IMR-90 (cell line): ENCODE measurements around the gene APCDD1L. TPM values are rescaled to one million over a fixed set of nuclear protein-coding genes. Genes with fewer than 3 reads are reported as not detected.

Source experiments
- ATAC-seq: fragments of 200-7000 bp; cut with Tn5 transposase; 2 replicates; pipeline ENCODE4 v1.9.1; 2020; ENCODE audit warnings: low read depth, mild to moderate bottlenecking, moderate library complexity
- BruUV-seq: library from RNA; stranded (reverse); fragments of 400-500 nt; replicated peaks from 2 replicates; lab custom pipeline; 2021; lab: Mats Ljungman, UMichigan
- CTCF ChIA-PET: fragments of 300-600 bp; formaldehyde crosslinking; extraction: SDS; loops from one replicate; lab custom pipeline; 2021; ENCODE audit warnings: antibody characterized with exemption; lab: Yijun Ruan, JAX
- POLR2A ChIA-PET: fragments of 300-600 bp; sonication (Branson Sonifier 250); formaldehyde crosslinking; loops from one replicate; lab custom pipeline; 2022; ENCODE audit warnings: antibody characterized with exemption; ENCODE audit not compliant: unreplicated experiment; lab: Charles Lee
- DNase-seq: peaks from one replicate; pipeline ENCODE4 v3.0.0; 2013
- H2AFZ ChIP-seq: replicated peaks from 2 replicates; pipeline ENCODE3; 2013; ENCODE audit warnings: low read length, mild to moderate bottlenecking; ENCODE audit not compliant: poor library complexity
- H2AK5ac ChIP-seq: 2 replicates; pipeline ENCODE4 v1.6.1; 2013; ENCODE audit warnings: low read depth, low read length, inconsistent platforms
- H2AK9ac ChIP-seq: replicated peaks from 2 replicates; pipeline ENCODE3; 2013; ENCODE audit warnings: mild to moderate bottlenecking, low read depth, low read length, moderate library complexity; ENCODE audit not compliant: poor library complexity
- H2BK120ac ChIP-seq: 2 replicates; pipeline ENCODE4 v1.6.1; 2013; ENCODE audit warnings: low read depth, low read length, inconsistent platforms
- H2BK15ac ChIP-seq: 3 replicates; pipeline ENCODE4 v1.6.1; 2013; ENCODE audit warnings: low read depth, low read length, inconsistent platforms
- H2BK20ac ChIP-seq: 2 replicates; pipeline ENCODE4 v1.6.1; 2013; ENCODE audit warnings: low read depth, mild to moderate bottlenecking, inconsistent platforms, low read length, moderate library complexity
- H2BK5ac ChIP-seq: 2 replicates; pipeline ENCODE4 v1.6.1; 2013; ENCODE audit warnings: mild to moderate bottlenecking, low read depth, low read length, inconsistent platforms; ENCODE audit not compliant: poor library complexity, severe bottlenecking
- H3K14ac ChIP-seq: replicated peaks from 2 replicates; pipeline ENCODE4 v1.6.1; 2013; ENCODE audit warnings: low read depth, low read length, inconsistent platforms
- H3K18ac ChIP-seq: 2 replicates; pipeline ENCODE4 v1.6.1; 2013; ENCODE audit warnings: low read depth, low read length, control low read depth
- H3K23ac ChIP-seq: 2 replicates; pipeline ENCODE4 v1.6.1; 2013; ENCODE audit warnings: low read depth, low read length, inconsistent platforms
- H3K27ac ChIP-seq: 2 replicates; pipeline ENCODE4 v1.5.1; 2013; ENCODE audit warnings: mild to moderate bottlenecking, control low read depth, low read length; ENCODE audit not compliant: insufficient read depth
- H3K27me3 ChIP-seq: 2 replicates; pipeline ENCODE4 v1.6.1; 2013; ENCODE audit warnings: low read length; ENCODE audit not compliant: control insufficient read depth, insufficient read depth
- H3K36me3 ChIP-seq: 2 replicates; pipeline ENCODE4 v1.6.1; 2013; ENCODE audit warnings: low read length, mixed read lengths; ENCODE audit not compliant: control insufficient read depth, insufficient read depth
- H3K4ac ChIP-seq: 2 replicates; pipeline ENCODE4 v1.6.1; 2013; ENCODE audit warnings: low read depth, low read length, inconsistent platforms
- H3K4me1 ChIP-seq: 2 replicates; pipeline ENCODE4 v1.6.1; 2013; ENCODE audit warnings: low read length, mixed read lengths; ENCODE audit not compliant: control insufficient read depth, insufficient read depth
- H3K4me2 ChIP-seq: 2 replicates; pipeline ENCODE4 v1.6.1; 2013; ENCODE audit warnings: low read depth, mild to moderate bottlenecking, control low read depth, low read length, moderate library complexity
- H3K4me3 ChIP-seq: 2 replicates; pipeline ENCODE4 v1.5.1; 2013; ENCODE audit warnings: low read depth, mild to moderate bottlenecking, control low read depth, low read length, moderate library complexity; ENCODE audit not compliant: insufficient read depth
- H3K56ac ChIP-seq: 2 replicates; pipeline ENCODE4 v1.6.1; 2013; ENCODE audit warnings: low read length, inconsistent platforms; ENCODE audit not compliant: insufficient read depth; ENCODE audit errors: extremely low read depth
- H3K79me1 ChIP-seq, 2 experiments: 2 replicates each; pipeline ENCODE4 v1.6.1; 2013; ENCODE audit warnings: low read length in 2 of 2, inconsistent platforms in 1 of 2, low read depth in 1 of 2
- H3K9ac ChIP-seq: 2 replicates; pipeline ENCODE4 v1.6.1; 2013; ENCODE audit warnings: low read depth, low read length, control low read depth
- H3K9me1 ChIP-seq: 2 replicates; pipeline ENCODE4 v1.6.1; 2013; ENCODE audit warnings: low read length, inconsistent platforms; ENCODE audit not compliant: insufficient read depth
- H3K9me3 ChIP-seq: 2 replicates; pipeline ENCODE4 v1.6.1; 2013; ENCODE audit warnings: low read length; ENCODE audit not compliant: control insufficient read depth, insufficient read depth
- H4K20me1 ChIP-seq: 2 replicates; pipeline ENCODE4 v1.6.1; 2013; ENCODE audit warnings: low read length, inconsistent platforms; ENCODE audit not compliant: insufficient read depth
- H4K5ac ChIP-seq: 2 replicates; pipeline ENCODE4 v1.6.1; 2013; ENCODE audit warnings: mild to moderate bottlenecking, low read depth, low read length, control low read depth
- H4K8ac ChIP-seq, 2 experiments: 2 replicates each; pipeline ENCODE4 v1.6.1; 2013; ENCODE audit warnings: low read depth in 2 of 2, low read length in 2 of 2, control low read depth in 1 of 2, inconsistent platforms in 1 of 2
- H4K91ac ChIP-seq: 2 replicates; pipeline ENCODE4 v1.6.1; 2013; ENCODE audit warnings: low read depth, low read length, inconsistent platforms; ENCODE audit not compliant: insufficient read depth
- BHLHE40 ChIP-seq: fragments of 150-350 bp; IDR thresholded peaks from 2 replicates; pipeline ENCODE4 v1.6.1; 2016; ENCODE audit warnings: mild to moderate bottlenecking, low read depth, low read length
- CEBPB ChIP-seq: IDR thresholded peaks from 2 replicates; pipeline ENCODE4 v1.6.1; 2012; ENCODE audit warnings: low read depth, low read length, improper control_type of control experiment
- CHD1 ChIP-seq: IDR thresholded peaks from 2 replicates; pipeline ENCODE4 v1.6.1; 2012; ENCODE audit warnings: low read depth, low read length, improper control_type of control experiment
- MAFK ChIP-seq: IDR thresholded peaks from 2 replicates; pipeline ENCODE4 v1.6.1; 2012; ENCODE audit warnings: low read depth, low read length, improper control_type of control experiment
- RFX5 ChIP-seq: IDR thresholded peaks from 2 replicates; pipeline ENCODE4 v1.8.0; 2012; ENCODE audit warnings: low read depth, mild to moderate bottlenecking, low read length, moderate library complexity
- WGBS, 2 experiments: methylation state at CpG; one replicate each; pipeline versions ENCODE4 v1.1.5 to v1.1.7; 2013; ENCODE audit warnings: missing lambda C conversion rate in 2 of 2; ENCODE audit not compliant: insufficient read length in 1 of 2; ENCODE audit errors: extremely low coverage in 2 of 2; 5-methylcytosine and 5-hydroxymethylcytosine counted together
- dilution Hi-C: fragments of 300-500 bp; cut with HindIII; formaldehyde crosslinking; loops from one replicate; pipeline ENCODE4 v1.14.3; 2018; ENCODE audit warnings: low sequenced_read_pairs; ENCODE audit not compliant: unreplicated experiment
- in situ Hi-C: fragments of 300-500 bp; cut with MboI; formaldehyde crosslinking; loops from 3 replicates; pipeline ENCODE4 v1.14.3; 2019; ENCODE audit warnings: low sequenced_read_pairs, inconsistent platforms, mixed read lengths
- intact Hi-C: fragments of 100-400 bp; cut with micrococcal nuclease; formaldehyde crosslinking; loops from 2 replicates; pipeline ENCODE4 v1.10.0; 2022
- polyA plus RNA-seq, 3 experiments: library from polyadenylated mRNA; depleted of rRNA; stranded (reverse); fragments of >200 nt; gene quantifications; 2 replicates each; pipeline ENCODE4 v1.2.3, GENCODE V29; 2012; ENCODE audit warnings: low replicate concordance in 1 of 3
- total RNA-seq: library from RNA; depleted of rRNA; stranded (reverse); fragments of >200 nt; gene quantifications from 2 replicates; pipeline ENCODE4 v1.2.3, GENCODE V29; 2012
- TF ChIP-seq, protein P1 (sequence below): fragments of 150-350 bp; IDR thresholded peaks from 2 replicates; pipeline ENCODE4 v1.6.1; 2016; ENCODE audit warnings: low read depth, mild to moderate bottlenecking, low read length, moderate library complexity, borderline replicate concordance
- TF ChIP-seq, protein P2 (sequence below): fragments of 150-350 bp; IDR thresholded peaks from 2 replicates; pipeline ENCODE4 v1.6.1; 2017; ENCODE audit warnings: mild to moderate bottlenecking, antibody characterized with exemption, low read length, low read depth

APCDD1L gene
- total and polyA plus RNA-seq, 2 of the 4 experiments (the other 2 are of a cell fraction) = 2.5 to 18.3 TPM

DNA sequence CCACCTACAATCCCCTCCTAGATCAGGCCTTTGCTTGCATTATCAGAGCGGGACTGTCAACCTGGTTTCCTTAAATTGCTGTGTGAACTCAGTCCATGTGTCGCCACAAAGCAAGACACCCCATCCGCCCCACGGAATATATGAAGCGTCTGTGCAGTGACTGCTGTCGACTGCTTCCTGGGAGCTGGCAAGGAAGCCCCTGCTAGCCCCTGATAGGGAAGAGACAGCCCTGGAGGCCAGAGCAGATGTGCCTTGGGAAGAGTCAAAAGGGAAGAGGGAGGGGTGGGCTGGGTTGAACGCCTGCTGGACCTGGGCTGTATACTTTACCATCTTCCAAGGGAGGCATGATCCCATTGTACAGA is 44.1 kb upstream of the APCDD1L start:
- Histone ChIP-seq H4K91ac (no peak overlapping the region), H3K14ac (no peak overlapping the region), H3K9me1 (peaks cover 8% of the 10 kb centered on the region; the same call in 1 of the 2 replicates), H3K27ac (no peak overlapping the region), H3K9ac (no peak overlapping the region), H2AK9ac (no peak overlapping the region), H2BK15ac (peak overlapping the region; percentile 10; the same call in 1 of the 3 replicates), H4K8ac (no peak overlapping the region), H2BK20ac (no peak overlapping the region), H4K5ac (no peak overlapping the region), H3K56ac (no peak overlapping the region), H2BK120ac (no peak overlapping the region), H3K4me1 (peaks cover 12% of the 10 kb centered on the region), H2AK5ac (0 out of 2 replicates have a peak overlapping the region, but pooled peaks have one; percentile 19), H3K9me3 (no peaks in the 10 kb centered on the region), H2AFZ (no peak overlapping the region), H3K23ac (no peak overlapping the region), H2BK5ac (no peak overlapping the region), H3K27me3 (no peaks in the 10 kb centered on the region), H3K4me2 (no peak overlapping the region), H3K4me3 (no peak overlapping the region), H3K18ac (no peak overlapping the region), H3K4ac (no peak overlapping the region), H3K36me3 (no peaks in the 10 kb centered on the region), H4K20me1 (no peaks in the 10 kb centered on the region), H3K79me1 (no peaks in the 10 kb centered on the region)
- POLR2A ChIA-PET = no interaction called here
- intact Hi-C loops (no loop called here), dilution Hi-C loops (no loop called here), in situ Hi-C loops (no loop called here)
- no TSS peak for BruUV-seq
- DNase-seq = no peak
- CTCF ChIA-PET = no interaction called here
- TF ChIP-seq CEBPB = no peak
- TF ChIP-seq RFX5 = no peak
- TF ChIP-seq MAFK = no peak
- TF ChIP-seq, protein P1, sequence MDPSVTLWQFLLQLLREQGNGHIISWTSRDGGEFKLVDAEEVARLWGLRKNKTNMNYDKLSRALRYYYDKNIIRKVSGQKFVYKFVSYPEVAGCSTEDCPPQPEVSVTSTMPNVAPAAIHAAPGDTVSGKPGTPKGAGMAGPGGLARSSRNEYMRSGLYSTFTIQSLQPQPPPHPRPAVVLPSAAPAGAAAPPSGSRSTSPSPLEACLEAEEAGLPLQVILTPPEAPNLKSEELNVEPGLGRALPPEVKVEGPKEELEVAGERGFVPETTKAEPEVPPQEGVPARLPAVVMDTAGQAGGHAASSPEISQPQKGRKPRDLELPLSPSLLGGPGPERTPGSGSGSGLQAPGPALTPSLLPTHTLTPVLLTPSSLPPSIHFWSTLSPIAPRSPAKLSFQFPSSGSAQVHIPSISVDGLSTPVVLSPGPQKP = no peak
- no peak for TF ChIP-seq BHLHE40
- TF ChIP-seq, protein P2, sequence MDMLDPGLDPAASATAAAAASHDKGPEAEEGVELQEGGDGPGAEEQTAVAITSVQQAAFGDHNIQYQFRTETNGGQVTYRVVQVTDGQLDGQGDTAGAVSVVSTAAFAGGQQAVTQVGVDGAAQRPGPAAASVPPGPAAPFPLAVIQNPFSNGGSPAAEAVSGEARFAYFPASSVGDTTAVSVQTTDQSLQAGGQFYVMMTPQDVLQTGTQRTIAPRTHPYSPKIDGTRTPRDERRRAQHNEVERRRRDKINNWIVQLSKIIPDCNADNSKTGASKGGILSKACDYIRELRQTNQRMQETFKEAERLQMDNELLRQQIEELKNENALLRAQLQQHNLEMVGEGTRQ = no peak
- no peak for TF ChIP-seq CHD1
- no CpG with 5 or more reads among the region's 7 CpGs for WGBS, 2 experiments
- ATAC-seq = no peak
